HEK293 (cell line): ENCODE measurements around the gene GMDS.
A peak's percentile ranks its signal among the peaks of the same experiment; 100 is the strongest.

Experiments
- CTCF ChIA-PET: fragments of 350-600 bp; formaldehyde crosslinking; extraction: SDS; loops from one replicate; lab custom pipeline; 2021; ENCODE audit warnings: antibody characterized with exemption; lab: Yijun Ruan, JAX
- POLR2A ChIA-PET: fragments of 300-600 bp; formaldehyde crosslinking; extraction: SDS; loops from one replicate; lab custom pipeline; 2020; ENCODE audit warnings: antibody characterized with exemption, inconsistent platforms; lab: Yijun Ruan, JAX
- H3K27ac ChIP-seq: fragments of 200-500 bp; sonication (Bioruptor generic); 2 replicates; pipeline ENCODE4 v1.5.1; 2014; ENCODE audit warnings: low read depth, low read length, control low read depth, inconsistent platforms; ENCODE audit errors: extremely low read depth
- H3K36me3 ChIP-seq, 2 experiments: fragments of 200-500 bp in 1 of 2; sonication (Bioruptor generic) in 1 of 2; 1 replicate in 1 of 2; 2 replicates in 1 of 2; pipeline ENCODE4 v1.5.1; 2014 to 2017; ENCODE audit warnings: inconsistent platforms in 2 of 2, low read length in 2 of 2; ENCODE audit not compliant: control insufficient read depth in 2 of 2, insufficient read depth in 1 of 2
- H3K4me1 ChIP-seq: fragments of 200-500 bp; sonication (Bioruptor generic); 2 replicates; pipeline ENCODE4 v1.5.1; 2014; ENCODE audit warnings: mild to moderate bottlenecking, low read length, inconsistent platforms; ENCODE audit not compliant: control insufficient read depth, insufficient read depth
- H3K4me3 ChIP-seq: 2 replicates; pipeline ENCODE4 v1.5.1; 2011; ENCODE audit warnings: low read depth, mild to moderate bottlenecking, control low read depth, low read length, moderate library complexity
- H3K9me3 ChIP-seq: fragments of 200-500 bp; sonication (Bioruptor generic); 2 replicates; pipeline ENCODE4 v1.5.1; 2014; ENCODE audit warnings: low read depth, low read length, inconsistent platforms; ENCODE audit not compliant: control insufficient read depth, insufficient read depth
- GFI1B ChIP-seq: fragments of 450-650 bp; formaldehyde crosslinking; IDR thresholded peaks from 2 replicates; pipeline ENCODE4 v1.5.1; 2016; ENCODE audit warnings: missing biosample characterization, missing genetic modification characterization
- HOXA7 ChIP-seq: sonication (generic); formaldehyde crosslinking; IDR thresholded peaks from 2 replicates; pipeline ENCODE4 v1.8.1; 2022; ENCODE audit warnings: missing genetic modification reagents, borderline replicate concordance
- PRDM2 ChIP-seq: fragments of 450-650 bp; formaldehyde crosslinking; IDR thresholded peaks from 2 replicates; pipeline ENCODE4 v1.5.1; 2016; ENCODE audit warnings: missing biosample characterization, missing genetic modification characterization, borderline replicate concordance
- SP2 ChIP-seq: fragments of 450-650 bp; formaldehyde crosslinking; IDR thresholded peaks from 2 replicates; pipeline ENCODE4 v1.5.1; 2016; ENCODE audit warnings: missing biosample characterization, missing genetic modification characterization
- SP7 ChIP-seq: fragments of 450-650 bp; formaldehyde crosslinking; IDR thresholded peaks from 2 replicates; pipeline ENCODE4 v1.5.1; 2016; ENCODE audit warnings: missing biosample characterization, missing genetic modification characterization
- ZBTB10 ChIP-seq: fragments of 450-650 bp; formaldehyde crosslinking; IDR thresholded peaks from 2 replicates; pipeline ENCODE4 v1.5.1; 2016; ENCODE audit warnings: missing biosample characterization, missing genetic modification characterization
- ZBTB17 ChIP-seq: fragments of 450-650 bp; formaldehyde crosslinking; IDR thresholded peaks from 2 replicates; pipeline ENCODE4 v1.5.1; 2016; ENCODE audit warnings: missing biosample characterization, missing genetic modification characterization
- ZBTB49 ChIP-seq: fragments of 450-650 bp; formaldehyde crosslinking; IDR thresholded peaks from 2 replicates; pipeline ENCODE4 v1.5.1; 2016; ENCODE audit warnings: missing biosample characterization, missing genetic modification characterization, low read depth
- ZFP37 ChIP-seq: fragments of 450-650 bp; formaldehyde crosslinking; IDR thresholded peaks from 2 replicates; pipeline ENCODE4 v1.5.1; 2016; ENCODE audit warnings: missing biosample characterization, missing genetic modification characterization
- ZNF18 ChIP-seq: fragments of 450-650 bp; formaldehyde crosslinking; IDR thresholded peaks from 2 replicates; pipeline ENCODE4 v1.5.1; 2016; ENCODE audit warnings: missing biosample characterization, missing genetic modification characterization
- ZNF335 ChIP-seq: fragments of 450-650 bp; formaldehyde crosslinking; conservative IDR thresholded peaks from 2 replicates; pipeline ENCODE4 v1.5.1; 2016; ENCODE audit warnings: missing biosample characterization, missing genetic modification characterization
- ZNF366 ChIP-seq: fragments of 450-650 bp; formaldehyde crosslinking; conservative IDR thresholded peaks from 2 replicates; pipeline ENCODE4 v1.5.1; 2016; ENCODE audit warnings: missing biosample characterization, missing genetic modification characterization
- ZNF423 ChIP-seq: fragments of 450-650 bp; formaldehyde crosslinking; IDR thresholded peaks from 2 replicates; pipeline ENCODE4 v1.5.1; 2016; ENCODE audit warnings: missing biosample characterization, missing genetic modification characterization
- ZNF518A ChIP-seq: fragments of 450-650 bp; formaldehyde crosslinking; conservative IDR thresholded peaks from 2 replicates; pipeline ENCODE4 v1.5.1; 2016; ENCODE audit warnings: low read depth, missing biosample characterization, missing genetic modification characterization
- ZNF558 ChIP-seq: fragments of 450-650 bp; formaldehyde crosslinking; IDR thresholded peaks from 2 replicates; pipeline ENCODE4 v1.5.1; 2016; ENCODE audit warnings: missing biosample characterization, missing genetic modification characterization
- ZNF791 ChIP-seq: fragments of 450-650 bp; formaldehyde crosslinking; IDR thresholded peaks from 2 replicates; pipeline ENCODE4 v1.5.1; 2016; ENCODE audit warnings: missing biosample characterization, missing genetic modification characterization
- ZSCAN23 ChIP-seq: fragments of 450-650 bp; formaldehyde crosslinking; IDR thresholded peaks from 2 replicates; pipeline ENCODE4 v1.5.1; 2016; ENCODE audit warnings: missing biosample characterization, missing genetic modification characterization

GMDS gene

GRCh38 chr6:1678201-1678600 is 567.2 kb downstream of the GMDS start:
- Histone ChIP-seq H3K9me3 (no peaks in the 10 kb centered on the region), H3K27ac (peak overlapping the region; percentile 83; the same call in 1 of the 2 replicates), H3K4me3 (no peak overlapping the region), H3K4me1 (peaks cover 24% of the 10 kb centered on the region)
- POLR2A ChIA-PET, result interaction anchor here (0.6 kb wide), 1 partner anchor 108 kb away, joined by 3 read pairs; no protein-coding TSS in a partner anchor
- peak; percentile 93 for TF ChIP-seq ZBTB17 (tag by site-specific recombination)
- peak; percentile 36; the same call in 1 of the 2 replicates for TF ChIP-seq GFI1B (tag by site-specific recombination)
- TF ChIP-seq ZNF335 (tag by site-specific recombination), result no peak
- TF ChIP-seq, all 188 proteins: peak for 2
- H3K36me3 ChIP-seq, result no peaks in the 10 kb centered on the region
- CTCF ChIA-PET, result interaction anchor here (0.5 to 1.5 kb wide), 3 partner anchors 9 to 1536 kb away, joined by 3 to 7 read pairs (median 5); no protein-coding TSS in a partner anchor

GRCh38 chr6:1672379-1672778 is 573.0 kb downstream of the GMDS start:
- Histone ChIP-seq H3K36me3 (no peaks in the 10 kb centered on the region), H3K9me3 (no peaks in the 10 kb centered on the region), H3K27ac (no peak overlapping the region; the same call in 1 of the 2 replicates), H3K4me1 (peaks cover 17% of the 10 kb centered on the region), H3K4me3 (no peak overlapping the region)
- ChIA-PET POLR2A (no interaction called here), CTCF (no interaction called here)
- TF ChIP-seq SP7, result no peak
- no peak for TF ChIP-seq ZNF558 (tag by site-specific recombination)
- no peak for TF ChIP-seq PRDM2 (tag by site-specific recombination)
- no peak for TF ChIP-seq SP2 (tag by site-specific recombination)
- no peak for TF ChIP-seq ZNF791 (tag by site-specific recombination)
- no peak for TF ChIP-seq ZNF366
- no peak for TF ChIP-seq ZNF518A (tag by site-specific recombination)
- no peak for TF ChIP-seq ZNF423 (tag by site-specific recombination)
- TF ChIP-seq ZNF18 (tag by site-specific recombination), result no peak
- TF ChIP-seq ZFP37 (tag by site-specific recombination), result no peak
- no peak for TF ChIP-seq ZSCAN23 (tag by site-specific recombination)
- no peak for TF ChIP-seq ZBTB49
- TF ChIP-seq HOXA7 (CRISPR knock-in tag), result no peak
- no peak for TF ChIP-seq ZBTB10 (tag by site-specific recombination)
